Left lung (tissue), 10 donors: Measurements from ENCODE around the gene LPA. TPM values are rescaled to one million over a fixed set of nuclear protein-coding genes. Genes with fewer than 3 reads are reported as not detected.
A peak's percentile ranks its signal among the peaks of the same experiment; 100 is the strongest.
"Not testable (repeated sequence)": the region's sequence is repeated elsewhere in the genome, so short reads cannot be mapped to it uniquely, and the experiment has no call there.

ENCODE experiments used
- ATAC-seq: fragments of 200-7000 bp; cut with Tn5 transposase; one replicate; pipeline ENCODE4 v1.9.1; 2020; ENCODE audit warnings: moderate library complexity
- DNase-seq, 4 donors: peaks; one replicate each; pipeline ENCODE4 v3.0.0-alpha.2; 2013 to 2020
- H3K27ac ChIP-seq, 2 donors: fragments of 200-600 bp; sonication (generic) in 1 of 2; one replicate each; pipeline versions ENCODE4 v1.5.0 to v1.8.0; 2020 to 2021
- H3K27me3 ChIP-seq, 2 donors: fragments of 200-600 bp; sonication (generic) in 1 of 2; one replicate each; pipeline versions ENCODE4 v1.5.0 to v1.8.0; 2020 to 2021
- H3K36me3 ChIP-seq, 2 donors: fragments of 200-600 bp; sonication (generic) in 1 of 2; one replicate each; pipeline versions ENCODE4 v1.5.0 to v1.8.0; 2020 to 2021
- H3K4me1 ChIP-seq, 2 donors: fragments of 200-600 bp; one replicate each; pipeline ENCODE4 v1.8.0; 2021
- H3K4me3 ChIP-seq, 2 donors: fragments of 200-600 bp; sonication (generic) in 1 of 2; one replicate each; pipeline versions ENCODE4 v1.5.0 to v1.8.0; 2020 to 2021; ENCODE audit warnings: mild to moderate bottlenecking in 1 of 2
- H3K9me3 ChIP-seq, 2 donors: fragments of 200-600 bp; sonication (generic) in 1 of 2; one replicate each; pipeline versions ENCODE4 v1.5.0 to v1.8.0; 2020 to 2021
- CTCF ChIP-seq, 2 donors: fragments of 200-600 bp; sonication (generic) in 1 of 2; IDR thresholded peaks; one replicate each; pipeline versions ENCODE4 v1.5.0 to v1.8.0; 2021; ENCODE audit warnings: antibody characterized with exemption in 2 of 2
- intact Hi-C, 2 donors: fragments of 100-400 bp; cut with DNase I; formaldehyde crosslinking; loops; one replicate each; pipeline versions ENCODE4 v1.11.2 to v1.14.2; 2022
- polyA plus RNA-seq, 6 donors: library from polyadenylated mRNA; unstranded; fragments of 120-200 nt; gene quantifications; one replicate each; pipeline ENCODE4 v1.2.1, GENCODE V29; 2013; ENCODE audit not compliant: insufficient read length in 6 of 6
- total RNA-seq, 2 donors: library from RNA; stranded (reverse); fragmentation: NEBNext Ultra II Directional; extraction: Animal tissue kit (Norgen Biotek cat#: 25700); gene quantifications; one replicate each; pipeline ENCODE4 v1.2.1, GENCODE V29; 2021
- donor health status: DM: no; HTN: yes; CAD: no.
- donor health status: DM: no; HTN: no; CAD: no.

The LPA gene
- total and polyA plus RNA-seq, 8 donors: 0.04 to 0.23 (median 0.16) TPM; not detected in 2

GRCh38 chr6:160692369-160692959, 28.4 kb upstream of the LPA start:
- Histone ChIP-seq H3K27me3 (no peaks in the 10 kb centered on the region), H3K4me3 (no peak overlapping the region), H3K27ac (no peak overlapping the region), H3K9me3 (no peaks in the 10 kb centered on the region), H3K4me1 (no peaks in the 10 kb centered on the region), H3K36me3 (no peaks in the 10 kb centered on the region)
- intact Hi-C loops: no loop called here
- DNase-seq (no peak), ATAC-seq (no peak)
- no peak for TF ChIP-seq CTCF (IDR thresholded peaks at IDR 0.05)

GRCh38 chr6:160691617-160692016, 27.5 kb upstream of the LPA start:
- no peak for ATAC-seq
- no peaks in the 10 kb centered on the region for H3K9me3 ChIP-seq
- H3K27ac ChIP-seq: no peak overlapping the region
- DNase-seq: no peak
- intact Hi-C loops: no loop called here
- H3K4me1 ChIP-seq: no peaks in the 10 kb centered on the region
- TF ChIP-seq CTCF (IDR thresholded peaks at IDR 0.05): no peak
- H3K36me3 ChIP-seq: no peaks in the 10 kb centered on the region
- H3K27me3 ChIP-seq: no peaks in the 10 kb centered on the region
- no peak overlapping the region for H3K4me3 ChIP-seq

- Histone ChIP-seq H3K27me3 (no peaks in the 10 kb centered on the region), H3K27ac (no peak overlapping the region), H3K4me3 (no peak overlapping the region), H3K4me1 (no peaks in the 10 kb centered on the region), H3K36me3 (no peaks in the 10 kb centered on the region), H3K9me3 (peaks cover 0 to 3% of the 10 kb centered on the region in 2 donors)
- intact Hi-C loops: no loop called here
- TF ChIP-seq CTCF (IDR thresholded peaks at IDR 0.05): no peak
- ATAC-seq (no peak), DNase-seq (peak in 1 of 4 donors; percentile 55)
Observed at GRCh38 chr6:160690458-160690857, 26.4 kb upstream of the LPA start.

GRCh38 chr6:160685762-160686450, 21.8 kb upstream of the LPA start:
- peaks cover 0 to 3% of the 10 kb centered on the region in 2 donors for H3K9me3 ChIP-seq
- no peaks in the 10 kb centered on the region for H3K27me3 ChIP-seq
- intact Hi-C loops: no loop called here
- no peak overlapping the region for H3K4me3 ChIP-seq
- DNase-seq (no peak), ATAC-seq (no peak)
- no peak overlapping the region for H3K27ac ChIP-seq
- no peak for TF ChIP-seq CTCF (IDR thresholded peaks at IDR 0.05)
- no peaks in the 10 kb centered on the region for H3K36me3 ChIP-seq
- no peaks in the 10 kb centered on the region for H3K4me1 ChIP-seq

GRCh38 chr6:160685101-160685761, 21.2 kb upstream of the LPA start:
- H3K36me3 ChIP-seq, intact Hi-C loops, DNase-seq, ATAC-seq, H3K9me3 ChIP-seq, H3K4me3 ChIP-seq, H3K27ac ChIP-seq, H3K27me3 ChIP-seq, H3K4me1 ChIP-seq: not testable (repeated sequence)
